GM12891 (cell line): Measurements from ENCODE around the gene SSBP2.
A peak's percentile ranks its signal among the peaks of the same experiment; 100 is the strongest.

Experiments
- DNase-seq: peaks from one replicate; pipeline ENCODE4 v3.0.0; 2011; ENCODE audit warnings: low spot score; ENCODE audit not compliant: insufficient read length
- FAIRE-seq: peaks from 2 replicates; lab custom pipeline; 2011; peaks lifted over from hg19 to GRCh38; lab: Jason Lieb, UNC
- PAX5 ChIP-seq: IDR thresholded peaks from 2 replicates; pipeline ENCODE4 v1.6.1; 2011; ENCODE audit warnings: low read length, moderate library complexity, mild to moderate bottlenecking; ENCODE audit not compliant: insufficient read depth, severe bottlenecking
- POLR2A ChIP-seq: IDR thresholded peaks from 2 replicates; pipeline ENCODE4 v1.6.1; 2011; ENCODE audit warnings: low read depth, low read length, control low read depth
- POLR2AphosphoS5 ChIP-seq: IDR thresholded peaks from 2 replicates; pipeline ENCODE4 v1.6.1; 2011; ENCODE audit warnings: low read depth, low read length, control low read depth
- POU2F2 ChIP-seq: IDR thresholded peaks from 2 replicates; pipeline ENCODE4 v1.6.1; 2011; ENCODE audit warnings: low read depth, mild to moderate bottlenecking, control low read depth, low read length, moderate library complexity
- SPI1 ChIP-seq: IDR thresholded peaks from 2 replicates; pipeline ENCODE4 v1.6.1; 2011; ENCODE audit warnings: low read depth, low read length, control low read depth
- TAF1 ChIP-seq: IDR thresholded peaks from 2 replicates; pipeline ENCODE4 v1.6.1; 2011; ENCODE audit warnings: low read depth, low read length, control low read depth

SSBP2 gene

DNA sequence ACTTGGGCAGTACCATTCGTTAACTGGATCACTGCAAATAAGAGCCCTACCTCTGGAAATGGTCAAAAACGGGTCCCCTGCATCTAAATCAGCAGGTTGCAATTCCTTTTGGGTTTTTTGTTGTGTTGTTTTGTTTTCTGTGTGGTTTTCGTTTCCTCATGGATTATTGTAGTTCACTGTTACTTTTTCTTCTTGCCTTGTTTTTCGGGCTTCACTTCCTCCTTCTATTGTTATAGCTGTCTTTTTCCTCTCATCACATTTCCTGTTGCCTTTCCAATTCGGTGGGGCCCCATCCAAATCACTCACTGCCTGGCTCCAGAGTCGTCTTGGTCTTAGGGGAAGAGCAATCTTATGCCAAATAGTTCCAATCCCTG, 8.7 kb upstream of the SSBP2 start:
- DNase-seq, result no peak
- TF ChIP-seq TAF1 (no peak), SPI1 (0 out of 2 replicates have a peak, but pooled peaks have one; percentile 27), POLR2A (no peak), POLR2AphosphoS5 (no peak)
- no peak for FAIRE-seq

DNA sequence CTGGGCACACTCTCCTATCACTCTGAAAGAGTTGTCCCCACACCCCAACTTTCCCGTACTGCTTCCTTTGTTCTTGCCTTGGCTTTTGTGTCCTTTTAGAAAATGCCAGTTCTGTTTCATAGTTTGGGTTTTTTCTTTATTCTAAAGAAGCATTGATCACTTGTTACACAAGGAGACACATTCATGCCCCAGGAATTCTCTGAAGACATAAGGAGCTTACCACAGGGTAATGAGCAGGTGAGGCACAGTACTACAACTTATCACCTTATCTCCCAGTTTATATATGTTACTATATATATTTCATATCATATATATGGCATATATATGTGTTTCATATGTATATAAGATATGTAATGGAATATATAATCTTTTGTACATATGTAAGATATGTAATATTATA, 6.5 kb upstream of the SSBP2 start:
- TF ChIP-seq POLR2AphosphoS5, result no peak
- TF ChIP-seq POU2F2, result no peak
- no peak for TF ChIP-seq TAF1
- no peak for TF ChIP-seq PAX5
- no peak for TF ChIP-seq POLR2A
- no peak for TF ChIP-seq SPI1
- no peak for DNase-seq
- FAIRE-seq, result no peak

DNA sequence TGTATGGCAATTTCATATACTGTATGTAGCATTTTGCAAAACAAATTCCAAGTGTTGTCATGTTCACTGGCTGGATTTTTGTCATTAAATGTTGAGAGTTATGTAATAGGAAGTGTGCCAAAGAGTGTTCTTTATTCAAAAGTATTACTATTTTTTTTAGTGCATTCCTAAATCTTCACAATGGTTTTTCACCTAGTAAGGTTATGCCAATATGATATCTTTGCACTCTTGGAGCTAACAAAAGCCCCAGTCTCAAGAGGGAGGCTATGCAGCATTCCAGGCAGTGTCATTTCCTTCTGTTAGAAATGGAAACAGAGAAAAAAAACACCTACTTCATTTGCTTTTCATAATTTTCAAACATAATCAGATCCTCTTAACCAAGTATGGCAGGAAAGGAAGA, 5.1 kb upstream of the SSBP2 start:
- DNase-seq (no peak), FAIRE-seq (no peak)
- TF ChIP-seq TAF1 (no peak), POLR2AphosphoS5 (no peak), POLR2A (no peak), SPI1 (no peak), PAX5 (no peak), POU2F2 (no peak)

DNA sequence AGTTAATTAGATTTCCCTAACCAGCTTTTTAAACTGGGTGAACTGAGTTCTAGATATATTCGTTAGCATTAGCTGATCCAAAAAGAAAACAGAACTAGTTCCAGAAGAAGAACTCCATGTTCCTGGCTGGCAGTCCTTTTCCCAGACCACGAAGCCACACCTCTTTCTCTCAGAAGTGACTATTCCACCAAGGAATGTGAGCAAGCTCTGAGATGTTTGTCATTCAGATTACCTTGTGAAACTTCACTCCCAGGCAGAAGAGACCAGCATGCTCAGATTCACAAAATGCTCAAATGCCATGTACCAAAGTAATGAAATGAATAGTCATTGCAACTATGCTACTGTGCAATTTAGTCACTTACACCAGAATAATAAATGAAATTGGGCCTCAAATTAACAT, 4.4 kb upstream of the SSBP2 start:
- FAIRE-seq (no peak), DNase-seq (no peak)
- TF ChIP-seq POLR2AphosphoS5 (no peak), POLR2A (no peak), SPI1 (no peak), PAX5 (no peak), TAF1 (no peak), POU2F2 (no peak)

DNA sequence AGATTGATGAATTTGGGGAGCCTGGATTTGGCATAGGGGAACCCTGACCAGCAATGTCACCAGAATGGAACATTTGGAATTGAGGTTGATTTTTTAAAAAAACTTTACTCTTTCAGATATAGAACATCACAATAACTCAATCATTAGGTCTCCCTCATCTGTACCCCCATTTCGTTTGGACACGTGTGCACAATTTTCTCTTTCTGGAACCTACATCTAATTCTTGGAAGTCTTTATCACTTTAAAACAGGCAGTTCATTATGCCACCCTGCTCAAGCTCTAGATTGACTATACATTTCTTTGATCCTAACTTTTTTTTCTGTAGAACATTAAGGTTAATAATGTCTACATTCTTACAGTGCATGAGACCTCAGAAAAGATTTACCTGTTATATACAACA, 3.7 kb upstream of the SSBP2 start:
- DNase-seq, result no peak
- no peak for FAIRE-seq
- TF ChIP-seq TAF1 (no peak), SPI1 (no peak), POU2F2 (no peak), POLR2A (no peak), PAX5 (no peak), POLR2AphosphoS5 (no peak)

- TF ChIP-seq TAF1, result no peak
- no peak for TF ChIP-seq POU2F2
- no peak for TF ChIP-seq SPI1
- TF ChIP-seq POLR2A, result no peak
- DNase-seq (no peak), FAIRE-seq (no peak)
Measured at GRCh38 chr5:81753429-81753828, 2.5 kb upstream of the SSBP2 start.

GRCh38 chr5:81752644-81752963, 1.7 kb upstream of the SSBP2 start:
- FAIRE-seq, result no peak
- TF ChIP-seq SPI1 (no peak), POU2F2 (no peak), POLR2AphosphoS5 (no peak), TAF1 (no peak), POLR2A (no peak), PAX5 (no peak)
- DNase-seq, result no peak

DNA sequence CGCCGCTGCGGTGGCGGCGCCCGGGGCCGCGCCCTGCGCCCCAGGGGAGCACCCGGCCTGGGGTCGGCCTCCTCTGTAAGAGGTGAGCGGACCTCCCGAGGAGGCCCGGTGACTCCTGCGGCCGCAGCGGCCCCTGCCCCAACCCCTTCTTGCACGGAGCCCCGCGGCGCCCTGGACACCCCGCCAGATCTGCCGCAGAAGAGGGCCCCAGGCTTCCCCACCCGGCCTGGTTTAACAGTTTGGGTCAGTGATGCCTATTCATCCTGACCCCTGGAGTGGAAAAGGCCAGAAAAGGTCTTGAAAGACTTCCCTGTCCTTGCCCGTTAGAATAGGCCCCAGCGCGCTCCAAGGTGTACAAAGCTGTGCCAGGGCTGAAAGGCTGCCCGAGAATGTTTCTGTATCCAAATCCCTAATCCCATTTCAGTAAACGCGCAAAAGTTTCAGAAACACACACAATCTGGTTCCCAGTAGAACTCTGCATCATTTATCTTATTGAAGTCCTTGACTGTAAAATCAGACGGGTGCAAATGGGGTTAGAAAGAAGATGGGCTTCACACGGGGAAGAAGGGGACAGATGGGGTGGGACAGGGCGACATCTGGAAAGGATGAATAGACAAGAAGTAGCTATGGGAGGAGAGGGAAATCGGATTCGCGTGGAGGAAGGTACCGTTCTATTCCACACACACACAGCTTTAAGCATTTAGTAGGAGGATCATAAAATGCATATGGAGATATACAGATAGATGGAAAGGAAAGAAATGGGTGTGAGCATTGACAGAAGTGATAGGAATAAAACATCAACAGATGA, 1.1 kb upstream of the SSBP2 start:
- DNase-seq (no peak), FAIRE-seq (peak; percentile 75)
- TF ChIP-seq SPI1 (no peak), POLR2A (no peak), POU2F2 (no peak), PAX5 (no peak), POLR2AphosphoS5 (no peak), TAF1 (no peak)

DNA sequence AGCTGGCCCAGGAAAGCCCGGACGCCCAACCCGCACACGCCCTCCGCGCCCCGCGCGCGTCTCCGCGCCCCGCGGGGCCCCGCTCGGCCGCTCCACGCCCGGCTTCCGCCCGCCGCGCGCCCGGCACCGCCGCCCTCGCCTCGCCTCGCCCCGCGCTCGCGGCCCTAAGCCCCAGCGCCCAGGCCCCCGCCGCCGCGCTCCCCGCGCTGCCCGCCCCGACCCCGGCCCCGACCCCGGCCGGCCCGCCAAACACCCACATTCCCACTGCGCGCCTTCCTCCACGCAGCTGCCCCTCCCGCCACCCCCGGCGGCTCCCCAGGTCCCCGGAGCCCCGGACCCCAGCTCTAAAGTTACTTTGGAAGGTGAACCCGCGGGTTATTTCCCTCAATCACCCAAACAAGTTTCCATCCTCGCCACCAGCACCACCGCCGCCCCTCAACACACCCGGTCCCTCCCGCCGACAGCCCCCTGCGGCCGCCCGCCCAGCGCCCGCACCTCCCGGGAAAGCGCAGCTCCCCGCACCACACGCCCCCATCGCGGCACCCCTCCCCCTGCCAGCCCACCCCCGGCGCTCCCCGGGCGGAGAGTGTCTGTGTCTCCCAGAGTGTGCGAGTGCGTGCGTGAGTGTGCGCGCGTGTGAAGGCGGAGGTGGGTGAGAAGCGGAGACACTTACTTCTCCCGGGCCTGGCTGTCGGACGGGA, 439 bp downstream of the SSBP2 start:
- DNase-seq, result peak; percentile 14
- TF ChIP-seq SPI1 (no peak), TAF1 (peak; percentile 85), POLR2A (peak; percentile 73), POLR2AphosphoS5 (peak; percentile 86)
- no peak for FAIRE-seq

- DNase-seq (peak; percentile 47), FAIRE-seq (peak; percentile 88)
- TF ChIP-seq POU2F2 (peak; percentile 69; the same call in 1 of the 2 replicates), SPI1 (no peak), POLR2A (peak; percentile 64; the same call in 1 of the 2 replicates), PAX5 (peak; percentile 53), TAF1 (peak; percentile 41; the same call in 1 of the 2 replicates), POLR2AphosphoS5 (peak; percentile 77; the same call in 1 of the 2 replicates)
Measured at GRCh38 chr5:81749561-81750307, 1.2 kb downstream of the SSBP2 start.
